ENCODE measurements around the gene EIF4A3.

Gene EIF4A3

GRCh38 chr17:80119271-80119791 lies 27.6 kb downstream of the EIF4A3 start:
- DNase-seq (ENCODE audit: low read depth) = no peak
- no peak overlapping the region for H3K4me3 ChIP-seq (ENCODE audit: low read length)
- TF ChIP-seq CTCF (IDR thresholded peaks at IDR 0.05; ENCODE audit: insufficient read depth, low read depth, low read length, missing control alignments) = no peak

GRCh38 chr17:80118601-80119270 lies 28.2 kb downstream of the EIF4A3 start:
- TF ChIP-seq CTCF (IDR thresholded peaks at IDR 0.05; ENCODE audit: insufficient read depth, low read depth, low read length, missing control alignments) = no peak
- no peak for DNase-seq (ENCODE audit: low read depth)
- no peak overlapping the region for H3K4me3 ChIP-seq (ENCODE audit: low read length)

GRCh38 chr17:80117491-80118401 lies 29.2 kb downstream of the EIF4A3 start:
- no peak for TF ChIP-seq CTCF (IDR thresholded peaks at IDR 0.05; ENCODE audit: insufficient read depth, low read depth, low read length, missing control alignments)
- H3K4me3 ChIP-seq (ENCODE audit: low read length) = no peak overlapping the region
- DNase-seq (ENCODE audit: low read depth) = no peak

- H3K4me3 ChIP-seq (ENCODE audit: low read length) = no peak overlapping the region
- no peak for TF ChIP-seq CTCF (IDR thresholded peaks at IDR 0.05; ENCODE audit: insufficient read depth, low read depth, low read length, missing control alignments)
- DNase-seq (ENCODE audit: low read depth) = no peak
These were observed 30.0 kb downstream of the EIF4A3 start for GRCh38 chr17:80116921-80117380.

GRCh38 chr17:80116276-80116920 lies 30.5 kb downstream of the EIF4A3 start:
- H3K4me3 ChIP-seq (ENCODE audit: low read length) = no peak overlapping the region
- no peak for DNase-seq (ENCODE audit: low read depth)
- TF ChIP-seq CTCF (IDR thresholded peaks at IDR 0.05; ENCODE audit: insufficient read depth, low read depth, low read length, missing control alignments) = no peak

- no peak for TF ChIP-seq CTCF (IDR thresholded peaks at IDR 0.05; ENCODE audit: insufficient read depth, low read depth, low read length, missing control alignments)
- no peak for DNase-seq (ENCODE audit: low read depth)
These were observed 31.8 kb downstream of the EIF4A3 start for GRCh38 chr17:80115159-80115558.

More at GRCh38 chr17:80115159-80115558, 31.8 kb downstream of the EIF4A3 start:
- H3K4me3 ChIP-seq (ENCODE audit: low read length) = no peak overlapping the region

Data from epithelial cell of esophagus (primary cell).